GM23338 (cell line): ENCODE results near the gene PECR. TPM values are rescaled to one million over a fixed set of nuclear protein-coding genes. Genes with fewer than 3 reads are reported as not detected.

ENCODE experiments used
- ATAC-seq: fragments of 200-7000 bp; cut with Tn5 transposase; 3 replicates; pipeline ENCODE4 v1.9.1; 2020
- DNase-seq: peaks from one replicate; pipeline ENCODE4 v3.0.0-alpha.2; 2015; ENCODE audit warnings: low spot score
- H2AFZ ChIP-seq: fragments of 200-600 bp; sonication (generic); 2 replicates; pipeline ENCODE4 v1.8.0; 2016; ENCODE audit warnings: antibody characterized with exemption, mild to moderate bottlenecking, moderate library complexity
- H3F3A ChIP-seq: fragments of 200-600 bp; sonication (generic); replicated peaks from 2 replicates; pipeline ENCODE4 v1.8.0; 2017; ENCODE audit warnings: antibody characterized with exemption, mixed run types, low read depth
- H3K27ac ChIP-seq: fragments of 200-600 bp; sonication (generic); 2 replicates; pipeline ENCODE4 v1.6.1; 2016; ENCODE audit warnings: low read depth
- H3K27me3 ChIP-seq: fragments of 200-600 bp; sonication (generic); 2 replicates; pipeline ENCODE4 v1.8.0; 2016; ENCODE audit warnings: mild to moderate bottlenecking, mixed run types, moderate library complexity; ENCODE audit not compliant: insufficient read depth
- H3K36me3 ChIP-seq: fragments of 200-600 bp; sonication (generic); 2 replicates; pipeline ENCODE4 v1.8.0; 2016; ENCODE audit warnings: mild to moderate bottlenecking; ENCODE audit not compliant: insufficient read depth
- H3K4me1 ChIP-seq: fragments of 200-600 bp; sonication (generic); 2 replicates; pipeline ENCODE4 v1.8.0; 2016; ENCODE audit warnings: mild to moderate bottlenecking, moderate library complexity; ENCODE audit not compliant: insufficient read depth
- H3K4me2 ChIP-seq: fragments of 200-600 bp; sonication (generic); 2 replicates; pipeline ENCODE4 v1.7.1; 2017; ENCODE audit warnings: mixed run types
- H3K4me3 ChIP-seq: fragments of 200-600 bp; sonication (generic); 2 replicates; pipeline ENCODE4 v1.6.1; 2016; ENCODE audit warnings: mixed run types
- H3K79me2 ChIP-seq: fragments of 200-600 bp; sonication (generic); replicated peaks from 2 replicates; pipeline ENCODE4 v1.8.0; 2017; ENCODE audit warnings: mild to moderate bottlenecking; ENCODE audit not compliant: insufficient read depth
- H3K9me2 ChIP-seq: fragments of 200-600 bp; sonication (generic); 2 replicates; pipeline ENCODE4 v1.8.0; 2017; ENCODE audit not compliant: insufficient read depth
- H4K20me1 ChIP-seq: fragments of 200-600 bp; sonication (generic); replicated peaks from 2 replicates; pipeline ENCODE4 v1.8.0; 2017; ENCODE audit warnings: mild to moderate bottlenecking; ENCODE audit not compliant: insufficient read depth
- H3K27ac Mint-ChIP-seq: 2 replicates; pipeline ENCODE4 v1.8.0; 2020; ENCODE audit warnings: inconsistent platforms, mild to moderate bottlenecking, moderate library complexity, mixed read lengths
- H3K27me3 Mint-ChIP-seq: 3 replicates; pipeline ENCODE4 v1.8.0; 2022; ENCODE audit warnings: low read depth, mild to moderate bottlenecking, moderate library complexity, mixed read lengths, inconsistent platforms; ENCODE audit not compliant: insufficient read depth, poor library complexity
- H3K36me3 Mint-ChIP-seq: 3 replicates; pipeline ENCODE4 v1.8.0; 2021; ENCODE audit warnings: low read depth, mild to moderate bottlenecking, inconsistent platforms, moderate library complexity, mixed read lengths
- H3K4me1 Mint-ChIP-seq: 3 replicates; pipeline ENCODE4 v1.8.0; 2020; ENCODE audit warnings: mild to moderate bottlenecking, inconsistent platforms, mixed read lengths
- H3K4me3 Mint-ChIP-seq: 3 replicates; pipeline ENCODE4 v1.8.0; 2021; ENCODE audit warnings: moderate library complexity, mild to moderate bottlenecking, inconsistent platforms, mixed read lengths
- H3K9me3 Mint-ChIP-seq: 3 replicates; pipeline ENCODE4 v1.8.0; 2020; ENCODE audit warnings: moderate library complexity, mild to moderate bottlenecking, inconsistent platforms, mixed read lengths
- CREB1 ChIP-seq: fragments of 250-450 bp; sonication (Bioruptor Pico); IDR thresholded peaks from 2 replicates; pipeline ENCODE4 v1.5.0; 2020; ENCODE audit warnings: low read depth, mild to moderate bottlenecking, moderate library complexity
- EZH2 ChIP-seq: fragments of 200-600 bp; sonication (generic); IDR thresholded peaks from one replicate; pipeline ENCODE4 v1.8.0; 2017; ENCODE audit warnings: antibody characterized with exemption, mild to moderate bottlenecking, low read depth; ENCODE audit not compliant: unreplicated experiment
- POLR2AphosphoS5 ChIP-seq: IDR thresholded peaks from 2 replicates; pipeline ENCODE4 v1.6.1; 2016; ENCODE audit warnings: antibody characterized with exemption, low read depth
- STAT1 ChIP-seq: IDR thresholded peaks from one replicate; pipeline ENCODE4 v1.6.1; 2016; ENCODE audit warnings: antibody characterized with exemption; ENCODE audit not compliant: unreplicated experiment
- ZNF331 ChIP-seq: fragments of 250-450 bp; sonication (Bioruptor Pico); IDR thresholded peaks from 2 replicates; pipeline ENCODE4 v1.5.0; 2020; ENCODE audit warnings: low read depth, mild to moderate bottlenecking, moderate library complexity
- ZNF462 ChIP-seq: fragments of 250-450 bp; sonication (Bioruptor Pico); IDR thresholded peaks from 2 replicates; pipeline ENCODE4 v1.5.0; 2020; ENCODE audit warnings: mild to moderate bottlenecking, moderate library complexity
- polyA plus RNA-seq: library from polyadenylated mRNA; unstranded; fragments of >200 nt; fragmentation: Nextera tagmentation; extraction: Ambion mirVana; gene quantifications from 2 replicates; pipeline ENCODE4 v1.2.1, GENCODE V29; 2016
- total RNA-seq: library from RNA; depleted of rRNA; stranded (reverse); fragments of >200 nt; shearing (Covaris generic); gene quantifications from 2 replicates; pipeline ENCODE4 v1.2.3, GENCODE V29; 2014

Gene PECR
- total and polyA plus RNA-seq, 2 experiments from 2014 or later: 12.1 to 15.5 TPM

GRCh38 chr2:216034065-216034464 lies 47.5 kb downstream of the PECR start (continued):
- no peak for TF ChIP-seq ZNF462
- TF ChIP-seq POLR2AphosphoS5: no peak
- no peak for TF ChIP-seq CREB1 (CRISPR knock-in tag)

- H3F3A ChIP-seq: no peaks in the 10 kb centered on the region; the same call in 1 of the 2 replicates
- no peaks in the 10 kb centered on the region for H4K20me1 ChIP-seq
- H3K36me3 ChIP-seq: no peaks in the 10 kb centered on the region
- H3K27ac ChIP-seq: no peak overlapping the region
- no peaks in the 10 kb centered on the region for H3K27me3 ChIP-seq
- no peak overlapping the region for H3K27ac Mint-ChIP-seq
- no peak overlapping the region for H3K4me2 ChIP-seq
- DNase-seq (no peak), ATAC-seq (no peak)
- H3K9me2 ChIP-seq: no peaks in the 10 kb centered on the region
- no peaks in the 10 kb centered on the region for H3K9me3 Mint-ChIP-seq
- no peaks in the 10 kb centered on the region for H3K4me1 ChIP-seq
- no peaks in the 10 kb centered on the region for H3K79me2 ChIP-seq
- H2AFZ ChIP-seq: no peak overlapping the region
- no peak overlapping the region for H3K4me3 Mint-ChIP-seq
- H3K27me3 Mint-ChIP-seq: peaks cover 6% of the 10 kb centered on the region
- H3K4me1 Mint-ChIP-seq: peaks cover 2% of the 10 kb centered on the region; the same call in 1 of the 3 replicates
- peaks cover 12% of the 10 kb centered on the region for H3K36me3 Mint-ChIP-seq
- no peak overlapping the region for H3K4me3 ChIP-seq
- TF ChIP-seq ZNF331 (CRISPR knock-in tag): no peak
- TF ChIP-seq STAT1: no peak
- no peak for TF ChIP-seq EZH2
- no peak for TF ChIP-seq ZNF462
These were observed 48.2 kb downstream of the PECR start for GRCh38 chr2:216033403-216033802.
